ENCODE results near the gene ZNF507.

The ZNF507 gene

DNA sequence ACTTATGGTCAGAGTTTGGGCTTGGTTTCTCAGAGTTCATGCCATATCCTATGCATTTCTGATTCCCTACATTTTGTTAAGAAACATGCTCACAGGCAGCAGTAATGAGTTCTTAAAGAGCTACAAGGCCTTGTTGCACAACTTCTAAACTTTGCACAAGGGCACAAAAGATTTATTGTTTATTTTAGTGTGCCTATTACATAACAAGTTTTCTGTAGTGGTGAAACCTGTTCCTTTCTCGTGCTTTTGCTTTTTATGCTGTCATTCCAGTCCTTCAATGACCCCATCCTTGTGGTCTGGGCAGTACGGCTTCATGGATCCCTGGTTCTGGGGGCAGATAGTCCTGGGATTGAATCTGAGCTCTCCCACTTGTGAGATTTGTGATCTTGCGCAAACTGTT, 17.8 kb downstream of the ZNF507 start:
- in situ Hi-C loops (cut with MboI; ENCODE audit: low sequenced_read_pairs, unreplicated experiment), result no loop called here
- DNase-seq (ENCODE audit: low spot score), result no peak

GRCh38 chr19:32363632-32364031, 18.2 kb downstream of the ZNF507 start:
- in situ Hi-C loops (cut with MboI; ENCODE audit: low sequenced_read_pairs, unreplicated experiment), result no loop called here
- no peak for DNase-seq (ENCODE audit: low spot score)
- TF ChIP-seq CTCF (IDR thresholded peaks at IDR 0.05; ENCODE audit: borderline replicate concordance, control extremely low read depth, extremely low read depth, insufficient read depth, missing control alignments), result no peak

More for the DNA sequence above, 17.8 kb downstream of the ZNF507 start:
- no peak for TF ChIP-seq CTCF (IDR thresholded peaks at IDR 0.05; ENCODE audit: borderline replicate concordance, control extremely low read depth, extremely low read depth, insufficient read depth, missing control alignments)

GRCh38 chr19:32364040-32364439, 18.6 kb downstream of the ZNF507 start:
- in situ Hi-C loops (cut with MboI; ENCODE audit: low sequenced_read_pairs, unreplicated experiment), result no loop called here
- no peak for DNase-seq (ENCODE audit: low spot score)
- no peak for TF ChIP-seq CTCF (IDR thresholded peaks at IDR 0.05; ENCODE audit: borderline replicate concordance, control extremely low read depth, extremely low read depth, insufficient read depth, missing control alignments)

GRCh38 chr19:32367063-32367462, 21.7 kb downstream of the ZNF507 start:
- TF ChIP-seq CTCF (IDR thresholded peaks at IDR 0.05; ENCODE audit: borderline replicate concordance, control extremely low read depth, extremely low read depth, insufficient read depth, missing control alignments), result no peak
- DNase-seq (ENCODE audit: low spot score), result no peak
- in situ Hi-C loops (cut with MboI; ENCODE audit: low sequenced_read_pairs, unreplicated experiment), result no loop called here

- in situ Hi-C loops (cut with MboI; ENCODE audit: low sequenced_read_pairs, unreplicated experiment), result no loop called here
- TF ChIP-seq CTCF (IDR thresholded peaks at IDR 0.05; ENCODE audit: borderline replicate concordance, control extremely low read depth, extremely low read depth, insufficient read depth, missing control alignments), result no peak
- DNase-seq (ENCODE audit: low spot score), result no peak
These were observed 22.6 kb downstream of the ZNF507 start for GRCh38 chr19:32367948-32368536.

GRCh38 chr19:32368787-32369186, 23.4 kb downstream of the ZNF507 start:
- no peak for TF ChIP-seq CTCF (IDR thresholded peaks at IDR 0.05; ENCODE audit: borderline replicate concordance, control extremely low read depth, extremely low read depth, insufficient read depth, missing control alignments)
- in situ Hi-C loops (cut with MboI; ENCODE audit: low sequenced_read_pairs, unreplicated experiment), result no loop called here
- no peak for DNase-seq (ENCODE audit: low spot score)
